Nephron progenitor cell (in vitro differentiated cells): Measurements from ENCODE around the gene RHD.
"Not testable (repeated sequence)": the region's sequence is repeated elsewhere in the genome, so short reads cannot be mapped to it uniquely, and the experiment has no call there.

Experiments used
- DNase-seq: peaks from one replicate; pipeline ENCODE4 v3.0.0; 2021
- H3K27ac Mint-ChIP-seq: 2 replicates; pipeline ENCODE4 v1.8.0; 2021; ENCODE audit warnings: mild to moderate bottlenecking, moderate library complexity, mixed read lengths
- H3K27me3 Mint-ChIP-seq: 2 replicates; pipeline ENCODE4 v1.8.0; 2021; ENCODE audit warnings: mild to moderate bottlenecking, low read depth, mixed read lengths; ENCODE audit not compliant: poor library complexity
- H3K36me3 Mint-ChIP-seq: 2 replicates; pipeline ENCODE4 v1.8.0; 2021; ENCODE audit warnings: low read depth, mixed read lengths
- H3K4me1 Mint-ChIP-seq: 2 replicates; pipeline ENCODE4 v1.8.0; 2021; ENCODE audit warnings: mixed read lengths
- H3K4me3 Mint-ChIP-seq: 2 replicates; pipeline ENCODE4 v1.8.0; 2021; ENCODE audit warnings: mild to moderate bottlenecking, moderate library complexity, mixed read lengths
- H3K9me3 Mint-ChIP-seq: 2 replicates; pipeline ENCODE4 v1.8.0; 2021; ENCODE audit warnings: mild to moderate bottlenecking, moderate library complexity, mixed read lengths
- TF ChIP-seq, protein P1 (sequence below): fragments of 200-600 bp; sonication (generic); IDR thresholded peaks from 2 replicates; pipeline ENCODE4 v1.5.0; 2021; ENCODE audit warnings: antibody characterized with exemption

Gene RHD

GRCh38 chr1:25272238-25272637 lies at the start of gene RHD:
RHD (plus strand) TSS chr1:25272509; CDS start chr1:25272548, 39 bp downstream.
- H3K36me3 Mint-ChIP-seq, H3K4me3 Mint-ChIP-seq, H3K9me3 Mint-ChIP-seq, H3K27ac Mint-ChIP-seq, H3K4me1 Mint-ChIP-seq, DNase-seq: not testable (repeated sequence)
- peaks cover 26% of the 10 kb centered on the region for H3K27me3 Mint-ChIP-seq

GRCh38 chr1:25222606-25223005 lies 49.7 kb upstream of the RHD start:
- DNase-seq: no peak
- TF ChIP-seq, protein P1, sequence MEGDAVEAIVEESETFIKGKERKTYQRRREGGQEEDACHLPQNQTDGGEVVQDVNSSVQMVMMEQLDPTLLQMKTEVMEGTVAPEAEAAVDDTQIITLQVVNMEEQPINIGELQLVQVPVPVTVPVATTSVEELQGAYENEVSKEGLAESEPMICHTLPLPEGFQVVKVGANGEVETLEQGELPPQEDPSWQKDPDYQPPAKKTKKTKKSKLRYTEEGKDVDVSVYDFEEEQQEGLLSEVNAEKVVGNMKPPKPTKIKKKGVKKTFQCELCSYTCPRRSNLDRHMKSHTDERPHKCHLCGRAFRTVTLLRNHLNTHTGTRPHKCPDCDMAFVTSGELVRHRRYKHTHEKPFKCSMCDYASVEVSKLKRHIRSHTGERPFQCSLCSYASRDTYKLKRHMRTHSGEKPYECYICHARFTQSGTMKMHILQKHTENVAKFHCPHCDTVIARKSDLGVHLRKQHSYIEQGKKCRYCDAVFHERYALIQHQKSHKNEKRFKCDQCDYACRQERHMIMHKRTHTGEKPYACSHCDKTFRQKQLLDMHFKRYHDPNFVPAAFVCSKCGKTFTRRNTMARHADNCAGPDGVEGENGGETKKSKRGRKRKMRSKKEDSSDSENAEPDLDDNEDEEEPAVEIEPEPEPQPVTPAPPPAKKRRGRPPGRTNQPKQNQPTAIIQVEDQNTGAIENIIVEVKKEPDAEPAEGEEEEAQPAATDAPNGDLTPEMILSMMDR: no peak
- Mint-ChIP-seq H3K9me3 (no peaks in the 10 kb centered on the region), H3K36me3 (peaks cover 55% of the 10 kb centered on the region), H3K27me3 (peaks cover 3% of the 10 kb centered on the region), H3K4me3 (no peak overlapping the region), H3K27ac (no peak overlapping the region), H3K4me1 (no peaks in the 10 kb centered on the region)

GRCh38 chr1:25223471-25223870 lies 48.8 kb upstream of the RHD start:
- no peak overlapping the region for H3K27ac Mint-ChIP-seq
- no peaks in the 10 kb centered on the region for H3K4me1 Mint-ChIP-seq
- H3K36me3 Mint-ChIP-seq: peaks cover 61% of the 10 kb centered on the region
- DNase-seq: no peak
- no peak overlapping the region for H3K4me3 Mint-ChIP-seq
- H3K27me3 Mint-ChIP-seq: no peaks in the 10 kb centered on the region
- TF ChIP-seq, protein P1: no peak
- no peaks in the 10 kb centered on the region for H3K9me3 Mint-ChIP-seq

DNA sequence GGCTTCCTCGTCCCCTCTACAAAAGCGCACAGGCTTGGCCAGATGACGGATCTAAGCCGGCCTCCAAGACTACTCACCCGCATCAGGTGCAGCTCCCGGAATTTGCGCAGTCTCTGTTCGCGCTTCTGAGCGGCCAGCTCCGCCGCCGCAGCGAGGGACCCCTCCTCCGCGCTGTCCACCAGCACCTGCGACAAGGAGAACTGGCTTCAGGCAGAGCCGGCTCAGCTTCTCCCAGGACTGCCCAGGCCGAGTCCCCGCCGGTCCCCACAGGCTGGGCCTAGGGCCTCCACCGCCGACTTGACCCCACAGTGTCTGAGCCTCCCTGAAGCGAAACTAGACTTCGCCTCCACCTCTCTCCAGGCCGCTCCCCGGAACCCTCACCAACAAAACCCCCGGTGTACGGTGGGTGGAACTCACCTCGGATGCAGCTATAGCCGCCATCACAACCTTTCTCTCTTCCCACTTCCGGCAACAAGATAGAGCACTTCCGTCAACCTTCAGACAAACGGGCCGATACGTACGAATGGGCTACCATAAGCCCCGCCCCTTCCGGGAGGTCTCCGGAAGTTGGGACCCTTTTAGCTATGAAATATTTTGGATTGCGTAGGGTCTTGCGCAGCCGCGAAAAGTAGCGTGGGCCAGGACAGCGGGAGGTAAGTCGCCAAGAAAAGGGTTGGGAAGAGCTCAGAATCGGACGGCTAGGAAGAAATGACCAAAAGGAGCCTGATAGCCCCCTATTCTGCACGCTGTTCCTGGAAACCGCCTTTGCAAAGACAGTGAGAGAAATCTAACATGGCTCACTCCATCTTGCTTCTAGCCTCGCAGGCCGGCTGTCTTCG lies 40.1 kb upstream of the RHD start, which contains the start of gene SYF2:
Gene SYF2 (minus strand): TSS at position 476 of the 839 bp plus-strand sequence. CDS start 35 bp downstream, at position 441.
- Mint-ChIP-seq H3K9me3 (no peaks in the 10 kb centered on the region), H3K36me3 (peaks cover 41% of the 10 kb centered on the region), H3K4me1 (peaks cover 23% of the 10 kb centered on the region), H3K27me3 (peaks cover 4% of the 10 kb centered on the region), H3K27ac (no peak within 1 kb of the TSS), H3K4me3 (no peak within 1 kb of the TSS)
- TF ChIP-seq, protein P1: no peak
- peak; percentile 92 for DNase-seq

- H3K27me3 Mint-ChIP-seq: peaks cover 7% of the 10 kb centered on the region
- no peak overlapping the region for H3K4me3 Mint-ChIP-seq
- peaks cover 34% of the 10 kb centered on the region for H3K36me3 Mint-ChIP-seq
- TF ChIP-seq, protein P1: no peak
- H3K27ac Mint-ChIP-seq: no peak overlapping the region
- peak; percentile 64 for DNase-seq
- peaks cover 30% of the 10 kb centered on the region for H3K4me1 Mint-ChIP-seq
- no peaks in the 10 kb centered on the region for H3K9me3 Mint-ChIP-seq
These were observed 39.2 kb upstream of the RHD start for GRCh38 chr1:25232866-25233784.

GRCh38 chr1:25235411-25235810 lies 36.9 kb upstream of the RHD start:
- peak overlapping the region; percentile 68 for H3K27ac Mint-ChIP-seq
- not testable (repeated sequence) for H3K4me3 Mint-ChIP-seq, H3K27me3 Mint-ChIP-seq, DNase-seq, H3K9me3 Mint-ChIP-seq
- peaks cover 18% of the 10 kb centered on the region for H3K36me3 Mint-ChIP-seq
- H3K4me1 Mint-ChIP-seq: peaks cover 38% of the 10 kb centered on the region

- not testable (repeated sequence) for H3K27ac Mint-ChIP-seq, H3K9me3 Mint-ChIP-seq, DNase-seq, H3K27me3 Mint-ChIP-seq, H3K4me3 Mint-ChIP-seq
- peaks cover 14% of the 10 kb centered on the region for H3K36me3 Mint-ChIP-seq
- peaks cover 40% of the 10 kb centered on the region for H3K4me1 Mint-ChIP-seq
These were observed 36.0 kb upstream of the RHD start for GRCh38 chr1:25236261-25236660.
